Measurements from ENCODE around the gene EEIG2.

DNA sequence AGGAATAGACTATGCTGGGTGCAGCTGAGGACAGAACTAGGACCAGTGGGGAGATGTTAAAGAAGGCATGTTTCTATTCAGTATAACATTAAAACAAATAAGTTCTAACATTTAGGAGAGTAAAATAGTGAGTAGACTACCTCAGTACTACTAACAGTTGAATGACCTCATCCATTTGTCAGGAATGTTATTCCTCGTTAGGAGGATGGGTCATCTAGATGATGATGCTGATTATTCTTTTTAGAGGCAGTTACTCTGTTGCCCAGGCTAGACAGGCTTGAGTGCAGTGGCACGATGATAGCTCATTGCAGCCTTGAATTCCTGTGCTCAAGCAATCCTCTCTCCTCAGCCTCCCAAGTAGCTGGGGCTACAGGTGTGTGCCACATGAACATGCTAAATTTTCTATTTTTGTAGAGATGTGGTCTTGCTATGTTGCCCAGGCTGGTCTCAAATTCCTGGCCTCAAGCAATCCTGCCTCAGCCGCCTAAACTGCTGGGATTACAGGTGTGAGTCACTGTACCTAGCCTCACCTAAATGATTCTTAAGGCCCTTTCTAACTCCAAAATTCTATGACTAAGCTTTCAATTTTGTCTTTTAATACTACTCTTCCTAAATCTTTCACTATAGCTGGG, 9.3 kb downstream of the EEIG2 start:
- TF ChIP-seq, protein P1, sequence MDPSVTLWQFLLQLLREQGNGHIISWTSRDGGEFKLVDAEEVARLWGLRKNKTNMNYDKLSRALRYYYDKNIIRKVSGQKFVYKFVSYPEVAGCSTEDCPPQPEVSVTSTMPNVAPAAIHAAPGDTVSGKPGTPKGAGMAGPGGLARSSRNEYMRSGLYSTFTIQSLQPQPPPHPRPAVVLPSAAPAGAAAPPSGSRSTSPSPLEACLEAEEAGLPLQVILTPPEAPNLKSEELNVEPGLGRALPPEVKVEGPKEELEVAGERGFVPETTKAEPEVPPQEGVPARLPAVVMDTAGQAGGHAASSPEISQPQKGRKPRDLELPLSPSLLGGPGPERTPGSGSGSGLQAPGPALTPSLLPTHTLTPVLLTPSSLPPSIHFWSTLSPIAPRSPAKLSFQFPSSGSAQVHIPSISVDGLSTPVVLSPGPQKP (CRISPR knock-in tag; IDR thresholded peaks at IDR 0.05), result no peak
- no peak for TF ChIP-seq TEAD2 (tag; IDR thresholded peaks at IDR 0.05)
- no peak for TF ChIP-seq MAFF (IDR thresholded peaks at IDR 0.05; ENCODE audit: low read length)
- no peak for TF ChIP-seq ZC3H8 (IDR thresholded peaks at IDR 0.05)
- TF ChIP-seq POLR2AphosphoS5 (IDR thresholded peaks at IDR 0.05; ENCODE audit: control insufficient read depth, insufficient read depth, low read depth, low read length), result no peak
- no peak for TF ChIP-seq MXI1 (IDR thresholded peaks at IDR 0.05; ENCODE audit: low read depth, low read length)

All from K562 (cell line).